K562 (cell line): ENCODE results near the gene UPF2. TPM values are rescaled to one million over a fixed set of nuclear protein-coding genes. Genes with fewer than 3 reads are reported as not detected.

Source experiments
- BCL6 ChIP-seq: fragments of 250-450 bp; sonication (Bioruptor Pico); IDR thresholded peaks from 2 replicates; pipeline ENCODE4 v1.4.0; 2020
- CBFB ChIP-seq: sonication (generic); formaldehyde crosslinking; IDR thresholded peaks from 2 replicates; pipeline ENCODE4 v1.4.0; 2020; ENCODE audit warnings: mild to moderate bottlenecking, missing genetic modification reagents
- CBX1 ChIP-seq: sonication (generic); IDR thresholded peaks from 2 replicates; pipeline ENCODE4 v1.6.1; 2016; ENCODE audit warnings: antibody characterized with exemption, low read depth, mild to moderate bottlenecking
- CEBPB ChIP-seq: fragments of 450-650 bp; IDR thresholded peaks from 2 replicates; pipeline ENCODE4 v1.6.1; 2016; ENCODE audit warnings: missing genetic modification characterization, missing compliant biosample characterization
- CTBP1 ChIP-seq: fragments of 450-650 bp; IDR thresholded peaks from 2 replicates; pipeline ENCODE4 v1.6.1; 2016; ENCODE audit warnings: borderline replicate concordance
- CTCF ChIP-seq, 3 experiments: IDR thresholded peaks in 2 of 3; conservative IDR thresholded peaks in 1 of 3; 2 replicates each; pipeline ENCODE4 v1.5.1; 2011 to 2012; ENCODE audit warnings: low read length in 3 of 3, mild to moderate bottlenecking in 3 of 3, control low read depth in 2 of 3, improper control_type of control experiment in 1 of 3, inconsistent platforms in 1 of 3, low read depth in 1 of 3, mixed read lengths in 1 of 3, moderate library complexity in 1 of 3; ENCODE audit not compliant: insufficient read depth in 2 of 3
- FOXK1 ChIP-seq: sonication (generic); formaldehyde crosslinking; IDR thresholded peaks from 2 replicates; pipeline ENCODE4 v1.8.0; 2022; ENCODE audit warnings: missing genetic modification reagents, mild to moderate bottlenecking, borderline replicate concordance
- GABPB2 ChIP-seq: fragments of 250-450 bp; sonication (Bioruptor Pico); conservative IDR thresholded peaks from 2 replicates; pipeline ENCODE4 v1.5.1; 2021; ENCODE audit warnings: mild to moderate bottlenecking
- IRF1 ChIP-seq: sonication (generic); formaldehyde crosslinking; IDR thresholded peaks from 2 replicates; pipeline ENCODE4 v1.8.0; 2022; ENCODE audit warnings: missing genetic modification reagents, mild to moderate bottlenecking, borderline replicate concordance
- MYC ChIP-seq, 2 experiments: fragments of 250-450 bp in 1 of 2; sonication (Bioruptor Pico) in 1 of 2; IDR thresholded peaks; 2 replicates each; pipeline versions ENCODE4 v1.5.1 to v1.6.1; 2012 to 2021; ENCODE audit warnings: low read depth in 2 of 2, borderline replicate concordance in 1 of 2, improper control_type of control experiment in 1 of 2, low read length in 1 of 2, mild to moderate bottlenecking in 1 of 2, moderate library complexity in 1 of 2
- MYNN ChIP-seq, 2 experiments: sonication (generic); formaldehyde crosslinking in 1 of 2; IDR thresholded peaks; 2 replicates each; pipeline versions ENCODE4 v1.5.0 to v1.6.1; 2016 to 2020; ENCODE audit warnings: antibody characterized with exemption in 1 of 2, missing genetic modification reagents in 1 of 2
- NONO ChIP-seq, 2 experiments: fragments of 200-400 bp in 1 of 2; fragments of 450-650 bp in 1 of 2; formaldehyde crosslinking in 1 of 2; IDR thresholded peaks; 2 replicates each; pipeline ENCODE4 v1.6.1; 2017; ENCODE audit warnings: low read depth in 2 of 2, mild to moderate bottlenecking in 2 of 2, moderate library complexity in 2 of 2, low read length in 1 of 2
- RAD21 ChIP-seq, 2 experiments: fragments of 250-450 bp in 1 of 2; fragments of 450-650 bp in 1 of 2; sonication (Bioruptor Pico) in 1 of 2; formaldehyde crosslinking in 1 of 2; IDR thresholded peaks in 1 of 2; conservative IDR thresholded peaks in 1 of 2; 2 replicates each; pipeline versions ENCODE4 v1.4.0 to v1.8.0; 2020 to 2022; ENCODE audit warnings: mild to moderate bottlenecking in 2 of 2, moderate library complexity in 1 of 2
- RBM39 ChIP-seq: fragments of 200-400 bp; formaldehyde crosslinking; optimal IDR thresholded peaks from 2 replicates; pipeline ENCODE3; 2018; ENCODE audit warnings: low read depth, low read length
- U2AF1 ChIP-seq: fragments of 200-400 bp; formaldehyde crosslinking; optimal IDR thresholded peaks from 2 replicates; pipeline ENCODE3; 2017; ENCODE audit warnings: mild to moderate bottlenecking, low read depth, low read length, moderate library complexity
- ZNF311 ChIP-seq: fragments of 250-450 bp; sonication (Bioruptor Pico); IDR thresholded peaks from 2 replicates; pipeline ENCODE4 v1.4.0; 2020; ENCODE audit warnings: mild to moderate bottlenecking, moderate library complexity
- polyA plus RNA-seq, 8 experiments: library from polyadenylated mRNA; depleted of rRNA in 4 of 8; stranded (reverse) in 5 of 8; unstranded in 3 of 8; fragments of >200 nt; fragmentation: Nextera tagmentation in 2 of 8; fragmentation: Illumina TruSeq in 1 of 8; extraction: Ambion mirVana in 2 of 8; extraction: Trizol in 1 of 8; gene quantifications; 2 replicates each; pipeline versions ENCODE4 v1.2.1 to v1.2.3, GENCODE V29; 2011 to 2014; ENCODE audit warnings: inconsistent platforms in 1 of 8, missing spikeins in 1 of 8
- total RNA-seq, 7 experiments: library from RNA; depleted of rRNA in 6 of 7; stranded (reverse); fragments of >200 nt in 6 of 7; fragmentation: Illumina TruSeq in 2 of 7; extraction: Trizol in 2 of 7; gene quantifications; 2 replicates each; pipeline versions ENCODE4 v1.2.1 to v1.2.3, GENCODE V29; 2011 to 2021; ENCODE audit warnings: low replicate concordance in 1 of 7
- TF ChIP-seq, protein P1 (sequence below): fragments of 450-650 bp; IDR thresholded peaks from 2 replicates; pipeline ENCODE4 v1.6.1; 2017; ENCODE audit warnings: mild to moderate bottlenecking, moderate library complexity
- TF ChIP-seq, protein P2 (sequence below): IDR thresholded peaks from 2 replicates; pipeline ENCODE4 v1.6.1; 2014; ENCODE audit warnings: antibody characterized with exemption

The UPF2 gene
- total and polyA plus RNA-seq, 9 of the 15 experiments (the other 6 are each of a cell fraction or from before 2014, with no cell fraction given), result 13.9 to 37.7 (median 23.7) TPM

DNA sequence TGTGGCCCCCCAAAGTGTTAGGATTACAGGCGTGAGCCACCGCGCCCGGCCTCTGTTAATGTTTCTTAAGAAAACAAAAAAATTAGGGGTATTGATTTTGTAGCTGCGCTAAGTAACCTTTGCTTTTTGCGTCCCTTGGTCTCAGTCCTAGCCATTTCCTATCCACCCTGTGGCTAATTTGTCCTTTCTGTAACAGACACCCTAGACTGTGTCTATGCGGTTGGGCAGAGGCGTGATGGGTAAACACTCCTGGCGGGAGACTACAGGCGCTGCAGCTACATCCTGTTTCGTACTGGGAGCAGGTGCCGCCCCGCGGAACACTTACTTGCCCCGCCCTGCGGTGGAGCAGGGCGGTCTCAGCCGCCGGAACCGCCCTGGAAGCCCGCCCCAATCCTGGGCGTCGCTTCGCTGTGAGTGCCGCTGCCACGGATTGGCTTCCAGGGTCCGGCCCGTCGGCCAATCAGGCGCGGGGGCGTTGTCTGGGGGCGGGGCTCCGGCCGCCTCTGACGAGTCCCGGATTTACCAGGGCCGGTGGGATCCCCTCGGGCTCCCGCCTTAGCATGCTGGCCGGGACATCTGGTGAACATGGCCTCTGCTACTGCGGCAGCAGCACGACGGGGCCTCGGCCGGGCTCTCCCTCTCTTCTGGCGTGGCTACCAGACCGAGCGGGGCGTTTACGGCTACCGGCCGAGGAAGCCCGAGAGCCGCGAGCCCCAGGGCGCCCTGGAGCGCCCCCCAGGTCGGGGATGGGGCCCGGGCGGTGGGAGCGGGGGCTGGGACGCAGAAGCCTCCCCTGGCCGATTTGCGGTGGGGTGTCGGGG is 26.1 kb upstream of the UPF2 start, which contains the start of gene DHTKD1 (continued):
- TF ChIP-seq, protein P1, sequence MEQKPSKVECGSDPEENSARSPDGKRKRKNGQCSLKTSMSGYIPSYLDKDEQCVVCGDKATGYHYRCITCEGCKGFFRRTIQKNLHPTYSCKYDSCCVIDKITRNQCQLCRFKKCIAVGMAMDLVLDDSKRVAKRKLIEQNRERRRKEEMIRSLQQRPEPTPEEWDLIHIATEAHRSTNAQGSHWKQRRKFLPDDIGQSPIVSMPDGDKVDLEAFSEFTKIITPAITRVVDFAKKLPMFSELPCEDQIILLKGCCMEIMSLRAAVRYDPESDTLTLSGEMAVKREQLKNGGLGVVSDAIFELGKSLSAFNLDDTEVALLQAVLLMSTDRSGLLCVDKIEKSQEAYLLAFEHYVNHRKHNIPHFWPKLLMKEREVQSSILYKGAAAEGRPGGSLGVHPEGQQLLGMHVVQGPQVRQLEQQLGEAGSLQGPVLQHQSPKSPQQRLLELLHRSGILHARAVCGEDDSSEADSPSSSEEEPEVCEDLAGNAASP, result no peak
- 0 out of 2 replicates have a peak, but pooled peaks have one; percentile 63 for TF ChIP-seq CBX1
- no peak for TF ChIP-seq U2AF1
- no peak for TF ChIP-seq RBM39
- no peak for TF ChIP-seq IRF1
- TF ChIP-seq MYNN (IDR thresholded peaks at IDR 0.05), result no peak
- no peak for TF ChIP-seq MYNN (CRISPR knock-in tag; IDR thresholded peaks at IDR 0.05)
- TF ChIP-seq, protein P2, sequence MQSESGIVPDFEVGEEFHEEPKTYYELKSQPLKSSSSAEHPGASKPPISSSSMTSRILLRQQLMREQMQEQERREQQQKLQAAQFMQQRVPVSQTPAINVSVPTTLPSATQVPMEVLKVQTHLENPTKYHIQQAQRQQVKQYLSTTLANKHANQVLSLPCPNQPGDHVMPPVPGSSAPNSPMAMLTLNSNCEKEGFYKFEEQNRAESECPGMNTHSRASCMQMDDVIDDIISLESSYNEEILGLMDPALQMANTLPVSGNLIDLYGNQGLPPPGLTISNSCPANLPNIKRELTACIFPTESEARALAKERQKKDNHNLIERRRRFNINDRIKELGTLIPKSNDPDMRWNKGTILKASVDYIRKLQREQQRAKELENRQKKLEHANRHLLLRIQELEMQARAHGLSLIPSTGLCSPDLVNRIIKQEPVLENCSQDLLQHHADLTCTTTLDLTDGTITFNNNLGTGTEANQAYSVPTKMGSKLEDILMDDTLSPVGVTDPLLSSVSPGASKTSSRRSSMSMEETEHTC, result no peak
- TF ChIP-seq BCL6 (CRISPR knock-in tag), result no peak
- no peak for TF ChIP-seq NONO (IDR thresholded peaks at IDR 0.05; ENCODE audit: low read depth in 2 of 2, low read length in 1 of 2)
- TF ChIP-seq CTBP1, result peak; percentile 92
- peak; percentile 34 to 44 (median 34); a peak in 4 of 6 replicates for TF ChIP-seq CTCF (IDR thresholded peaks at IDR 0.05 in 2 of 3, conservative IDR thresholded peaks at IDR 0.05 in 1 of 3; ENCODE audit: insufficient read depth in 2 of 3, low read depth in 1 of 3, low read length in 3 of 3)
- no peak for TF ChIP-seq GABPB2 (CRISPR knock-in tag)
- no peak for TF ChIP-seq FOXK1 (CRISPR knock-in tag)
- peak in 1 of 2 experiments; percentile 16; a peak in 1 of 4 replicates for TF ChIP-seq RAD21 (CRISPR knock-in tag; conservative IDR thresholded peaks at IDR 0.05 in 1 of 2, IDR thresholded peaks at IDR 0.05 in 1 of 2)
- TF ChIP-seq ZNF311 (CRISPR knock-in tag), result no peak
- no peak for TF ChIP-seq CEBPB
- TF ChIP-seq CBFB (CRISPR knock-in tag), result no peak
- TF ChIP-seq MYC (IDR thresholded peaks at IDR 0.05; ENCODE audit: low read depth, low read length), result peak; percentile 77
- no peak for TF ChIP-seq MYC (CRISPR knock-in tag; IDR thresholded peaks at IDR 0.05; ENCODE audit: borderline replicate concordance, low read depth)
